Right lobe of liver (tissue), 4 donors: Measurements from ENCODE around the gene DNAJB5.
"Not testable (repeated sequence)": the region's sequence is repeated elsewhere in the genome, so short reads cannot be mapped to it uniquely, and the experiment has no call there.

Experiments used
- CTCF ChIP-seq, 4 donors: fragments of 200-600 bp in 3 of 4; fragments of 450-650 bp in 1 of 4; IDR thresholded peaks; one replicate each; pipeline versions ENCODE4 v1.5.1 to v1.8.0; 2016 to 2022; ENCODE audit warnings: antibody characterized with exemption in 4 of 4, mild to moderate bottlenecking in 2 of 4
- POLR2A ChIP-seq: fragments of 450-650 bp; IDR thresholded peaks from one replicate; pipeline ENCODE4 v1.6.1; 2017; ENCODE audit warnings: antibody characterized with exemption, mild to moderate bottlenecking
- donor health status: DM: no; HTN: no; CAD: no.
- donor health status: DM: no; HTN: no; CAD: no.
- donor health status: DM: no; HTN: yes; CAD: no.

GRCh38 chr9:35004299-35004698, 14.8 kb downstream of the DNAJB5 start:
- TF ChIP-seq CTCF (IDR thresholded peaks at IDR 0.05); POLR2A: not testable (repeated sequence)
